Measurements from ENCODE around the gene BCL2A1.
"Not testable (repeated sequence)": the region's sequence is repeated elsewhere in the genome, so short reads cannot be mapped to it uniquely, and the experiment has no call there.

BCL2A1 gene

DNA sequence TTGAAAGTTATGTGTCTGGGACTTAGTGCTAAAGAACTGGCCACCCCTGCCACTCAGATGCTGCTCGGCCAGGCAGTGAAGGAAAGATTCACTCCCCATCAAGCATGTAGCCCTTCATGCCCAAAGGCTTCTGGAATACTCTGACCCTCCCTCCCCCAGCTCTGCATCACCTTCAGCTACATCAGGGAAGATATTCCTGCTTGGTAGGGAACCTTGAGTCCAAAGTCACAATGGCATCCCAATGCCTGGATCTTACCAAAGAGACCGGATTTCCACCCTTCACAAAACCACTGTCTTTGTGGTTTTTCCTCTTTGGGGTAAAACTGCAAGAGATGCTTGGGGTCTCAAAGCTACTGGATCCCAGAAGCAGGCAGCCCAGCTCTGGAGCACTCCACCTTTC, 18.2 kb upstream of the BCL2A1 start:
- no peak for DNase-seq

DNA sequence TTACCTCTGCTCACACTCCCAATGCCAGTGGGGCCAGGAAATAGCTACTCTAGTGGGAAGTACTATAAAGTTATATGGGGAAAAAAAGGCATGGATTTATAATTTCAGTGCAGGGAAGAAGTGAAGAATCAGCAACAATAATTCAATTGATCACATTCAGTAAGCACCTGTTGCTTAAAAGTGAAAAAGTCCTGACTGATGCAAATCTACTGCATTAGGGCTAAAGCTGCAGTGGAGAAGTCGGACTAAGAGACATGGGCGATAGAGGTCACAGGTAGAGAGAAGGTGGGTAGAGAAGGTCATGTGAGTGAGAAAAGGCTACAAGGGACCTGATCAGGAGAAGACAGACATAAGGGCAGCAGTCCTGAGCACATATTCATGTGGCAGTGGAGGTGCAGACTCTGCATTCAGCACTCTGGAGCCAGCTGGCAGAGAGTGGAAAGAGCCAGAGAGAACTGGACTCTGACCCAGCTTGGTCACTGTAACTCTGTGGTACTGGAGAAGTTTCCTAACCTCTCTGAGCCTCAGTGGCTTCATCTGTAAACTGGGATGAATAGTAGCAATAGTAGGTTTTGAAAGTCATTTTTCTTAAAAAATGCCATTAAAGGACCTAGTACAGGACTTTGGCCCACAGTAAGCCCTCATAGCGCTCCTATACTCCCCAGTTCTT, 17.6 kb upstream of the BCL2A1 start:
- no peak for DNase-seq

GRCh38 chr15:79987969-79988368, 17.0 kb upstream of the BCL2A1 start:
- no peak for DNase-seq

DNA sequence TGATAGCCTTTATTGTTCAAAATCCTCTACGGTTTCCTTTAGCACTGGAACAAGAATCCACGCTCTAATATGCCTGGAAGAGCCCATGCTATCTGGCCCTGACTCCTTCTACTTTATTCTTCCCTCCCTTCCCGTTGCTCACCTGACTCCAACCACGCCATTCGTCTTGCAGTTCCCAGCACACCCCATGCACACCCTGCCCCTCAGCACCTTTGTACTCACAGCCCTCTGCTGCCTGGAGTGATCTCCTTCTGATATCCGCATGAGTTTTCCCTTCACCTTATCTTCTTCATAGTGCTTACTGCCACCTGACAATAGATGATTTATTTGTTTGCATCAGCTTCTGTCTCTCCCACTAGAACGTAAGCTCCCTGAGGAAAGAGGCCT, 16.6 kb upstream of the BCL2A1 start:
- DNase-seq = no peak

DNA sequence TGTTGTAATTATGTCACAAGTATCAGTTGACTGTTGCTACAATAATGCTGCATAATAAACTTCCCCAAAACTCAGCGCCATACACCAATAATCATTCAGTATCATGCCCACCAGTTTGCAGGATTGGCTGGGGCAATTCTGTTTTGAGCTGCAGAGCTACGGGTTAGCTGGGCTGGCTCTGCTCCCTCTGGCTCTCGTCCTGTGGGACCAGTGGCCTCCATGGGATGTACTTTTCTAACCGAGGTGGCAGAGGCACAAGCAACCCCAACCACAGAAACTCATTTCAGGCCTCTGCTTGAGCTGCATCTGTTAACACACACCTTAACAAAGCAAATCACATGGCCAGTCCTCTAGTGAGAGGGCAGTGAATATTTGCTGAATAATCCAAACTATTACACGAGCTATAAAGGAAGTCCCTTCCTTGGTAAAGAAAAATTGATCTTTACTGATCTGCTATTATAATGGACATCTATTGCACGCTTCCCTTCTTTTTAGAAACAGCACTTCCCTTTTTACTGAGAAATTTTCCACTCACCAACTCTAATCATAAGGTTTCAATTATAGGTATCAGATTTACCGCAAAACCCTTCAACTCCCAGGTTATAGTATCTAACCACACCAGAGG, 10.9 kb upstream of the BCL2A1 start:
- no peak for DNase-seq

GRCh38 chr15:79978655-79979514, 7.9 kb upstream of the BCL2A1 start:
- no peak for DNase-seq

GRCh38 chr15:79978260-79978654, 7.3 kb upstream of the BCL2A1 start:
- DNase-seq = no peak

GRCh38 chr15:79977431-79978054, 6.5 kb upstream of the BCL2A1 start:
- no peak for DNase-seq

DNA sequence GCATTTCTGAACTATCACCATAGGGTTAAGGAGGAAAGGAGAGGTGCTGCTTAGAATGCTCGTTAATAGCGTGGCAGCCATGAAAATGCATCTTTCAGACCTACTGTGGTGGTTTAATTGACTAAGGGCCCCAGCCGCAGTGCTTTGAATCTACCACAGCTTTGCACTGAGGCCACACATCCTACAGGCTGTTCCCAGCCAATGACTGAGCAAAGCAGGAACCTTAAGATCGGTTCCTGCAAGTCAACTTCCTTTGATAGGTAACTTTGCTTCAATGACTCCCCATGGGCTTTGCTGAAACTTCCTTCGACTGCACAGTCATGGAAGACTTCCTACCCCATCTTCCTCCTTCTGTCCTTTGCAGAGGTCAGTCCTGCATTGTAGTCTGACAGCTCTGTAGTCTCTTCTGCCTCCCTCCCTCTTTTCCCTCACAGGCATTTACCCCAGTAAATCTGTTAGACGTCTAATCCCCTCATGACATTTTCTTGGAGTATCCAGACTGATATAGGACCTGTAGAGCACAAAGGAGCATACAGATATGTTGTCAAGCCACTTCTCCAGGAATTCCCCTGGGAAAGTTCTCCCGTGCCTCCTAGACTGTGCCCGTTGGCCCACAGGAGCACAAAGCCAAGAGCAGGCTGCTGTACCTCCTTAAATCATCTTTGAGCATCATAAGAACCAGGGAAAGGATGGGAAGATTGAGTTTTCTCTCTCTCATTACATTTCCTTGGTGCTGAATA, 2.6 kb upstream of the BCL2A1 start:
- no peak for DNase-seq

GRCh38 chr15:79972863-79973262, 1.9 kb upstream of the BCL2A1 start:
- no peak for DNase-seq

DNA sequence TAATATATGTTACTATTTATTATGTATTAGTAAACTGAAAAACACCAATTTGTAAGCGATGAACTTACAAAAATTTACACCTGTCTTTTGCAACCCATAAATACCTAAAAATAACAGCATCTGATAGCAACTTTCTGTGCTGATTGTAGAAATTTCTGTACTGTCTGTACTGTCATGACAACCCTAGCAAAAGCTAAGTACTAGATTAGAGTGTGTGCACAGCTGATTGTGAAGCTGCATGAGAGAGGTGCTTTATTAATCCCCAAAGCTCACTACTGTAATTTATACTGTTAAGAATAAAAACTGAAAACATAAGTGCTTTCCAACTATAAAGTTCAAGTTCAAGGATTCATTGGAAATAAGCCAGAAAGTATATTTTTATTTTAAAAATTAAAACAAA, 815 bp downstream of the BCL2A1 start:
- no peak for DNase-seq

DNA sequence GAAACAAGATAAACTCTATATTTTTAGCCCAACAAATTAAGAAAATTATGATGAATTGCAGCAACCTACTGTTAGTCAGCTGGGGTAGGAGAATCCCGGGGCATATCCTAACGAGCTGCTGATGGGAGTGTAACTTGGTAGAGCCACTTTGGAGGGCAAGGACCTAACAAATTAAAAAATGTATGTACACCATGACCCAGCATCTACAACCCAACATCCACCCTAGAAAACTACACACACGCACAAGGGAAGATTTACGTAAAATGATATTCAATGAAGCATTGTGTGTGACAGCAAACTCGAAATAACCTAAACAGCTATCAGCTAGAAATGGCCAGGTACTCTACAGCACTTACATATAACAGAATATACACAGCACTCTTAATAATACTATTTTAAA, 1.9 kb downstream of the BCL2A1 start:
- no peak for DNase-seq

GRCh38 chr15:79967298-79968182, 3.5 kb downstream of the BCL2A1 start:
- DNase-seq = no peak

DNA sequence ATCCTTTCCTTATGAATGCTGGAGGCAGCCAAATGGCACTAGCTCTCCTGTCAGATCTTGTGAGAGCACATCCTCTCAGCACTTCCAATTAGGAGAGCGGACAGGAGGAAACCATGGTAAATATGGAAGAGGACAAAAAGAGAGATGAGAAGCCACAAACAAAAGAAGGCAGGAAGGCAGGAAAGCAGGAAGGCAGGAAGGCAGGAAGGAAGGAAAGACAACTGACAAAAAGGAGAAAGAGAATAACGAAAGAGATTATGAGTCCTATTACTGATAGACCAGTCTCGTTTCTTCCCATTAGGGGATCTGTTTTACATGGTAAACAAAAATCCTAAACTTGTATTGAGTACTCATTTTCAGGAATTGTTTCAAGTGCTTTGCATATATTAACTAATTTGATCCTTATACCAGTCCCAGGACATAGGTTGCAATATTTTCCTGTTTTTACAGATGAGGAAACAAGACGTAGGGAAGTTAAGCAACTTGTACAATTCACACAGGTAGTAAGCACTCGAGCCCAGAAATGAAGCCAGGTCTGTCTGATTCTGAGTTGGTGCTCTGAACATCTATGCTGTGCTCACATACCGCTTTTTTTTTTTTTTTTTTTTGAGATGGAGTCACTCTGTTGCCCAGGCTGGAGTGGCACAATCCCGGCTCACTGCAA, 4.2 kb downstream of the BCL2A1 start:
- DNase-seq = no peak

DNA sequence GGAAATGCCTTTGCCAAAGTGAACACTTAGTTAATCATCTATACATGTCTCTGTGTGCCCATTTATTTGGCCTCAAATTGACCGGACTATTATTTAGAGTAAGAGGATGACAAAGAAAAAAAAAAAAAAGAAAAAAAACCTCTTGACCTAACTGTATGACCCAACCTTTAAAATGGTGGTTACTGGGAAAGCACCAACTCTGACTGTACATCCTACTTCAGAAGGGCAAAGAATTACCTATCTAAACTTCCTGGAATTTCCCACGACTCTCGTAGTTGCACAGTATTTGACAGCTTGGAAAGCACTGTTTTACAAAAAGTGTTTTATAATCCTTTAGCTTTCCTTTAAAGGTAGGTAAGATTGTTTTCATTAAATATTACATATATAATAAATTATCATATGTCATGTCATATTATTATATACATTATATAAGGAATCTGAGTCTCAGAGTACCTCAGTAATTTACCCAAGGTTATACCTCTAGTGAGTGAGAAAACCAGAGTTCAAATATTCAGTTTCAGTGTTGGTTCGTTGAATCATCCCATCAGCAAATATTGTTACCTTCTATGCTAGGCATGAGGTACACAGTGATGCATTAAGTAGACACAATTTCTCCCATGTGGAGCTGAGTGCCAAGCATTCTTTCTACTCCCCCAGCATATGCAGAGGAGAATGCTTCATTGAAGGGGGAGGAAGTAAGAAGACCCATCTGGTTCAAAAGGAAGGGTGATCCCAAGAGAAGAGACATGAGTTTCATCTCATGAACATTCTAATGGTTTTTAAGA, 5.0 kb downstream of the BCL2A1 start:
- DNase-seq = no peak

DNA sequence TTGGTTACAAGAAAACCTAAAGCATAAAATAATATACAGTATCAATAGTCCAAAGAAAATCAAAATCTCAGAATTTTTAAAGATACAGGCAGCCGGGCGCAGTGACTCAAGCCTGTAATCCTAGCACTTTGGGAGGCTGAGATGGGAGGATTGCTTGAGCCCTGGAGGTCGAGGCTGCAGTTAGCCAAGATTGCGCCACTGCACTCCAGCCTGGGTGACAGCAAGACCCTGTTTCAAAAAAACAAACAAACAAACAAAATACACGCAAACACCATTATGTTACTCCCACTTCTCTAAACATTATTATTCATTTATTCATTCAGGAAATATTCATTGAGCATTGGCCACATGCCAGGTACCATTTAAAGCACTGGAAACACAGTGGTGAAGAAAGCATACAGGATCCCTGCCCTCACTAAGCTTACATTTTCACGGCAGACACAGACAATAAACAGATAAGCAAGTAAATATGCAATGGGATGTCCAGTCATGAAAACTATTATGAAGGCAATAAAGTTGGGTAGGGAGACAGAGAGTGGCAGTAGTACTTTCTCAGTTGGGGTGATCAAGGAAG, 6.7 kb downstream of the BCL2A1 start:
- DNase-seq = no peak

GRCh38 chr15:79962921-79963320, 8.1 kb downstream of the BCL2A1 start:
- not testable (repeated sequence) for DNase-seq

DNA sequence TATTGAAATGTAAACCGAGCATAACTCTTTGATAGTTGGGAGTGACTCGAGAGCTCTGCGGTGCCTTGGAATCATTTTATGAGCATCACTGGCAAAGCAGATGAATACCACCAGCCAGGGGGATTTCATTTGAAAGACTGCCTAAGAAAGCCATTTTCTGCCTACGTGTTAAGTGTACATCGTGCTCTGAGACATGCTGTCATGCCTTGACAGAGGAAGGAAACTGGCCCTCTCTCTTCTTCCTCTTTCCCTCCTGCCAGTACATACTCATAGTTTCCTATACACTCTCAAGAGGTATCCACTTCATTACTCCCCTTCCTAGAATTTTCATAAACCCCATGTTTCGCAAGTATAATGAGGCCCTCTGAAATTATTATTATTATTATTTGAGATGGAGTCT, 8.8 kb downstream of the BCL2A1 start:
- no peak for DNase-seq

GRCh38 chr15:79960502-79961212, 10.3 kb downstream of the BCL2A1 start:
- DNase-seq = no peak

All from activated gamma-delta T cell (primary cell).